Hepatocyte (in vitro differentiated cells): Measurements from ENCODE around the gene CRKL. TPM values are rescaled to one million over a fixed set of nuclear protein-coding genes. Genes with fewer than 3 reads are reported as not detected.
"Not testable (repeated sequence)": the region's sequence is repeated elsewhere in the genome, so short reads cannot be mapped to it uniquely, and the experiment has no call there.

Source experiments
- DNase-seq: peaks from one replicate; pipeline ENCODE4 v3.0.0-alpha.2; 2016; ENCODE audit warnings: low spot score
- H2AFZ ChIP-seq: fragments of 200-600 bp; sonication (generic); 2 replicates; pipeline ENCODE4 v1.6.0; 2016; ENCODE audit warnings: antibody characterized with exemption, mild to moderate bottlenecking
- H3K27ac ChIP-seq: fragments of 200-600 bp; sonication (generic); 2 replicates; pipeline ENCODE4 v1.5.1; 2016; ENCODE audit warnings: mild to moderate bottlenecking
- H3K27me3 ChIP-seq: fragments of 200-600 bp; sonication (generic); 2 replicates; pipeline ENCODE4 v1.6.1; 2016
- H3K36me3 ChIP-seq: fragments of 200-600 bp; sonication (generic); replicated peaks from 2 replicates; pipeline ENCODE4 v1.5.1; 2016; ENCODE audit warnings: low read depth; ENCODE audit not compliant: insufficient read depth
- H3K4me1 ChIP-seq: fragments of 200-600 bp; sonication (generic); 2 replicates; pipeline ENCODE4 v1.5.1; 2016; ENCODE audit warnings: mild to moderate bottlenecking, moderate library complexity; ENCODE audit not compliant: insufficient read depth
- H3K4me2 ChIP-seq: fragments of 200-600 bp; sonication (generic); 2 replicates; pipeline ENCODE4 v1.6.0; 2016
- H3K4me3 ChIP-seq: fragments of 200-600 bp; sonication (generic); 2 replicates; pipeline ENCODE4 v1.5.1; 2016; ENCODE audit warnings: mild to moderate bottlenecking
- H3K79me2 ChIP-seq: fragments of 200-600 bp; sonication (generic); 2 replicates; pipeline ENCODE4 v1.6.0; 2017; ENCODE audit warnings: mild to moderate bottlenecking
- H3K9me2 ChIP-seq: fragments of 200-600 bp; sonication (generic); replicated peaks from 2 replicates; pipeline ENCODE4 v1.6.0; 2017; ENCODE audit warnings: mild to moderate bottlenecking; ENCODE audit not compliant: insufficient read depth
- H3K9me3 ChIP-seq: fragments of 200-600 bp; sonication (generic); 2 replicates; pipeline ENCODE4 v1.5.1; 2016; ENCODE audit warnings: low read depth, mild to moderate bottlenecking
- H4K20me1 ChIP-seq: fragments of 200-600 bp; sonication (generic); 2 replicates; pipeline ENCODE4 v1.6.0; 2016; ENCODE audit warnings: mild to moderate bottlenecking; ENCODE audit not compliant: insufficient read depth, poor library complexity, severe bottlenecking
- EZH2 ChIP-seq: fragments of 200-600 bp; sonication (generic); IDR thresholded peaks from 2 replicates; pipeline ENCODE4 v1.6.1; 2016; ENCODE audit warnings: antibody characterized with exemption, mild to moderate bottlenecking, borderline replicate concordance
- EZH2phosphoT487 ChIP-seq: fragments of 200-600 bp; sonication (generic); IDR thresholded peaks from one replicate; pipeline ENCODE4 v1.6.1; 2018; ENCODE audit warnings: antibody characterized with exemption, mild to moderate bottlenecking, low read depth, moderate library complexity; ENCODE audit not compliant: unreplicated experiment, severe bottlenecking
- WGBS: methylation state at CpG from one replicate; pipeline ENCODE4 v1.1.6; 2016; ENCODE audit warnings: low lambda C conversion rate; ENCODE audit errors: missing lambda C conversion rate; 5-methylcytosine and 5-hydroxymethylcytosine counted together
- polyA plus RNA-seq: library from polyadenylated mRNA; unstranded; fragments of >200 nt; fragmentation: Nextera tagmentation; extraction: Ambion mirVana; gene quantifications from 2 replicates; pipeline ENCODE4 v1.2.1, GENCODE V29; 2016
- total RNA-seq: library from RNA; depleted of rRNA; stranded (reverse); fragments of >200 nt; gene quantifications from 2 replicates; pipeline ENCODE4 v1.2.3, GENCODE V29; 2014
- TF ChIP-seq, protein P1 (sequence below): fragments of 200-600 bp; sonication (generic); IDR thresholded peaks from 2 replicates; pipeline ENCODE4 v1.5.1; 2016; ENCODE audit warnings: antibody characterized with exemption, mild to moderate bottlenecking; ENCODE audit not compliant: poor library complexity

The CRKL gene
- total and polyA plus RNA-seq, 2 experiments from 2014 or later = 31.8 to 49.2 TPM

DNA sequence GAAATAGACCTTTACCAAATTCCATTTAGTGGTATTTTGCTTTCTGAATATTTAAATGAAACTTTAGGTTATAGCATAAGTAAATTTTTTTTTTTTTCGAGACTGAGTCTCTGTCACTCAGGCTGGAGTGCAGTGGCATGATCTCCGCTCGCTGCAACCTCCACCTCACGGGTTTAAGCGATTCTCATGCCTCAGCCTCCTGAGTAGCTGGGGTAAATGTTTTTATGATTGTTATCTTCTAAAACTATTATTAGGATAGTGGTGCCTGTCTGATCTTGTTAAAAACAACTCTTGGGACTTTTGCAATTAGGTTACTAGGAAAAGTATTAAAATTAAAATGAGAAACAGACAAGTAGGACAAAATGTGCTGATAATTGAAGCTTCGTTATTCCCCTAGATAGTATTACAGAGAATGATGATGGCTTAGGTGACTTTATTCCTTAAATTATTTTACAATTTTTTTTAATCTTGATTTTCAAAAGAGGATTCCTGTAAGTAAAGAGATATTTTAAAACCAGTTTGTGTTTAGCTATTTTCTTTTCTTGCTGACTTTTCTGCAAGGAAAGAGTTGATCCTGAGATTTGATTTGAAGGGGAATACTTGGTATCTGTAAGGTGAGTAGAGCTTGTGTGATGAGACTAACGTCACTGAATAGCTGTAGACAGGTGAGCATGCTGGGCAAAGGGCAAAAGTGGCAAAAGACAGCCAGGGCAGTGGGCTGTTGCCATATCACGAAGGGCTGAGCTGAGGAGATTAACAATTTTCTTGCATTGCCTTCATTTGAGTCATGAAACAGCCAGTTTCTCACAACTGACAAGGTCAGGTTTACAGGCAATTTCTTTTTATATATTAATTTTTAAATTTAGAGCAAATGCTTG is 20.8 kb downstream of the CRKL start:
- peak; percentile 26 for DNase-seq
- WGBS = 74% methylated on average over 8 of the region's 8 CpGs
- no peaks in the 10 kb centered on the region for H3K36me3 ChIP-seq
- H3K27ac ChIP-seq = peak overlapping the region; percentile 60
- H3K79me2 ChIP-seq = peaks cover 98% of the 10 kb centered on the region
- H2AFZ ChIP-seq = no peak overlapping the region
- no peaks in the 10 kb centered on the region for H3K9me2 ChIP-seq
- no peak overlapping the region for H3K4me3 ChIP-seq
- peaks cover 97% of the 10 kb centered on the region for H4K20me1 ChIP-seq
- no peaks in the 10 kb centered on the region for H3K27me3 ChIP-seq
- no peaks in the 10 kb centered on the region for H3K9me3 ChIP-seq
- H3K4me1 ChIP-seq = peaks cover 18% of the 10 kb centered on the region
- TF ChIP-seq EZH2 (no peak), EZH2phosphoT487 (no peak)
- H3K4me2 ChIP-seq = peak overlapping the region; percentile 37

DNA sequence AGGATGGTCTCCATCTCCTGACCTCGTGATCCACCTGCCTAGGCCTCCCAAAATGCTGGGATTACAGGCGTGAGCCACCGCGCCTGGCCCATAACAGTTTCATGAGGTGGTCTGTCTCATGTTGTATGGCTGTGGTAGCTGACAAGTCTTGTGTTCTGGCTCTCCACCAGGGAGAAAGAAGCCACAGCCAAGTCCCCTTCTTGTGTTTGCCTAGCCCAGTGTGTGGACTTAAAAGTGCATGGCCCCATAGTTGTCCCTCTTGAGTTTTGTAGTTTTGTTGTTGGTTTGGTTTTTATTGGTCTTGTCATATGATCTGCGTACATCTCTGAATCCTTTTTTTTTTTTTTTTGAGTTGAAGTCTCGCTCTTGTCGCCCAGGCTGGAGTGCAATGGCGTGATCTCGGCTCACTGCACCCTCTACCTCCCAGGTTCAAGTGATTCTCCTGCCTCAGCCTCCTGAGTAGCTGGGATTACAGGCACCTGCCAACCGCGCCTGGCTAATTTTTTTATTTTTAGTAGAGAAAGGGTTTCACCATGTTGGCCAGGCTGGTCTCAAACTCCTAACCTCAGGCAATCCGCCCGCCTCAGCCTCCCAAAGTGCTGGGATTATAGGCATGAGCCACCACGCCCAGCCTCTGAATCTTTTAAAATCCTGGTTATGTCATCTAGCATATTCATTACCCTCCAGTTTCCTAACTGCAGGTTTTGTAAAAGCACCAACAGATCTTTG is 22.4 kb downstream of the CRKL start:
- not testable (repeated sequence) for H3K4me2 ChIP-seq, H3K4me3 ChIP-seq, H3K9me2 ChIP-seq, H2AFZ ChIP-seq, DNase-seq, H3K36me3 ChIP-seq, H3K27me3 ChIP-seq, H3K9me3 ChIP-seq
- H3K79me2 ChIP-seq = peaks cover 98% of the 10 kb centered on the region
- WGBS = 92% methylated on average over 14 of the region's 14 CpGs
- peak overlapping the region; percentile 36 for H3K27ac ChIP-seq
- peaks cover 18% of the 10 kb centered on the region for H3K4me1 ChIP-seq
- H4K20me1 ChIP-seq = peaks cover 97% of the 10 kb centered on the region

DNA sequence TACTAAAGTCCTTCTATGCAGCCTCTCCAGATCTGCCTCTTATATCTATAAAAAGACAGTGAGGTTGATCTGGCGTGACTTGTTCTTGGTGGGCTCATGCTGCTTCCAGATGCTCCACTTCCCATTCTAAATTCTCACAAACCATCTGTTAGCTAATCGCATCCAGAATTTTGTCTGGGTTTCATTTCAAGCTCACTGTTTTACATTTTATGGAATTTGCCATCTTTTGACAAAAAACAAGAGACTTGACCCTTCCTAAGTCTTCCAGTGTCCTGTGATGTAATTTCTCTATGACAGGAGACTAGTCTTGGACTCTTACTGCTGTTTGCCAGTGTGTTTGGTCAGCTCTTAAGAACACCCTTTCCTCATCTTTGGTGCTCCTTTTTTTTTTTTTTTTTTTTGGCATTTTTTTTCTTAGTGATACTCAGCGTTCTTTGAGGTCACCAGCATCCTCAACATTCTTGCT is 23.0 kb downstream of the CRKL start:
- peak overlapping the region; percentile 36 for H3K27ac ChIP-seq
- H3K36me3 ChIP-seq = no peaks in the 10 kb centered on the region
- H2AFZ ChIP-seq = no peak overlapping the region
- H3K4me1 ChIP-seq = peaks cover 18% of the 10 kb centered on the region
- no peak for DNase-seq
- TF ChIP-seq, protein P1, sequence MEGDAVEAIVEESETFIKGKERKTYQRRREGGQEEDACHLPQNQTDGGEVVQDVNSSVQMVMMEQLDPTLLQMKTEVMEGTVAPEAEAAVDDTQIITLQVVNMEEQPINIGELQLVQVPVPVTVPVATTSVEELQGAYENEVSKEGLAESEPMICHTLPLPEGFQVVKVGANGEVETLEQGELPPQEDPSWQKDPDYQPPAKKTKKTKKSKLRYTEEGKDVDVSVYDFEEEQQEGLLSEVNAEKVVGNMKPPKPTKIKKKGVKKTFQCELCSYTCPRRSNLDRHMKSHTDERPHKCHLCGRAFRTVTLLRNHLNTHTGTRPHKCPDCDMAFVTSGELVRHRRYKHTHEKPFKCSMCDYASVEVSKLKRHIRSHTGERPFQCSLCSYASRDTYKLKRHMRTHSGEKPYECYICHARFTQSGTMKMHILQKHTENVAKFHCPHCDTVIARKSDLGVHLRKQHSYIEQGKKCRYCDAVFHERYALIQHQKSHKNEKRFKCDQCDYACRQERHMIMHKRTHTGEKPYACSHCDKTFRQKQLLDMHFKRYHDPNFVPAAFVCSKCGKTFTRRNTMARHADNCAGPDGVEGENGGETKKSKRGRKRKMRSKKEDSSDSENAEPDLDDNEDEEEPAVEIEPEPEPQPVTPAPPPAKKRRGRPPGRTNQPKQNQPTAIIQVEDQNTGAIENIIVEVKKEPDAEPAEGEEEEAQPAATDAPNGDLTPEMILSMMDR = no peak
- TF ChIP-seq EZH2 = no peak
- no peak for TF ChIP-seq EZH2phosphoT487
- H3K4me3 ChIP-seq = no peak overlapping the region
- WGBS = 70% methylated on average over 3 of the region's 3 CpGs
- peaks cover 98% of the 10 kb centered on the region for H3K79me2 ChIP-seq
- no peak overlapping the region for H3K4me2 ChIP-seq
- H3K9me2 ChIP-seq = no peaks in the 10 kb centered on the region
- peaks cover 97% of the 10 kb centered on the region for H4K20me1 ChIP-seq
- no peaks in the 10 kb centered on the region for H3K27me3 ChIP-seq
- H3K9me3 ChIP-seq = no peaks in the 10 kb centered on the region

DNA sequence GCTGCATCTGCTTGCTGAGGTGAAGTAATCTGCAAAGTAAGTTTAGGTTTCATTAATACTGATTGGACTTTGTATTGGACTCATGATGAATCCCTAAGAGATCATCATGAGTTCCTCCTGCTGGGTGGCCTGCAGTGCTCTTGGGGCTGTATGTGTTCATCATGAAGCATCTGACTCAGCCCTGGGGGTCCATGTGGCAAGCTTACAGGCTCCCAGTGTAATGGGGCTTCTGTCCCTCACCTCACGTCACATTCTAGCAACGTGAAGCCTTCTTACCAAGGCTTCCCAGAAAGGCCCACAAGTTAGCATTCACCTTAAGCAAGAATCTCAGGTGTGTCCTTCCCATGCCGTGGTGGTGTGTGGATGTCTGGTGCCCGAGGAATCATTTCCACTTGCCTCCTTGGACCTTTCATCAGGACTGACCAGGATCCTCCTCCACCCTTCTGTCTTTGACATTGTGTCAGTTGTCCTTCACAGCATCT is 23.7 kb downstream of the CRKL start:
- Histone ChIP-seq H2AFZ (no peak overlapping the region), H3K4me1 (peaks cover 18% of the 10 kb centered on the region), H3K9me2 (no peaks in the 10 kb centered on the region), H3K27me3 (no peaks in the 10 kb centered on the region), H3K9me3 (no peaks in the 10 kb centered on the region), H4K20me1 (peaks cover 97% of the 10 kb centered on the region), H3K27ac (peak overlapping the region; percentile 36), H3K4me3 (no peak overlapping the region), H3K36me3 (no peaks in the 10 kb centered on the region), H3K79me2 (peaks cover 98% of the 10 kb centered on the region), H3K4me2 (no peak overlapping the region)
- no peak for DNase-seq
- TF ChIP-seq, protein P1 = no peak
- TF ChIP-seq EZH2phosphoT487 (no peak), EZH2 (no peak)
- whole genome bisulfite sequencing = 93% methylated on average over 4 of the region's 4 CpGs

DNA sequence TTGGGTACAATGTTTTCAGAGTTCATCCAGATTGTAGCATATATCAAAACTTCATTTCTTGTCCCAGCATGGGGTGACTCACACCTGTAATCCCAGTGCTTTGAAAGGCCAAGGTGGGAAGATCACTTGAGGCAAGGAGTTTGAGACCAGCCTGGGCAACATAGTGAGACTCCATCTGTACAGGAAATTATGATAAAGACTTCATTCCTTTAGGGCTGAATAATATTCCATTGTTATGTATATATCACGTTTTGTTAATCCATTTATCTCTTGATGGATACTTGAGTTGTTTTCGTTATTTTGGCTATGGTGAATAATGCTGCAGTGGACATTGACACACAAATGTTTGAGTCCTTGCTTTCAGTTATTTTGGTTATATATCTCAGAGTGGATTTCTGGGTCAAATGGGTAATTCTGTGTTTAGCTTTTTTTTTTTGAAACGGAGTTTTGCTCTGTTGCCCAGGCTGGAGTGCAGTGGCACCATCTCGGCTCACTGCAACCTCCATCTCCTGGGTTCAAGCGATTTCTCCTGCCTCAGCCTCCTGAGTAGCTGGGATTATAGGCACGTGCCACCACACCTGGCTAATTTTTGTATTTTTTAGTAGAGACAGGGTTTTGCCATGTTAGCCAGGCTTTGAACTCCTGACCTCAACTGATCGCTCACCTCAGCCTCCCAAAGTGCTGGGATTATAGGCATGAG is 25.1 kb downstream of the CRKL start:
- not testable (repeated sequence) for DNase-seq, H3K36me3 ChIP-seq, H3K9me2 ChIP-seq, H3K9me3 ChIP-seq, H3K27me3 ChIP-seq, H3K4me3 ChIP-seq, H2AFZ ChIP-seq, H3K4me2 ChIP-seq, H3K27ac ChIP-seq
- Histone ChIP-seq H3K4me1 (peaks cover 13% of the 10 kb centered on the region), H4K20me1 (peaks cover 97% of the 10 kb centered on the region), H3K79me2 (peaks cover 98% of the 10 kb centered on the region)
- WGBS = 93% methylated on average over 7 of the region's 7 CpGs
